T-helper 1 cell treated with Interleukin-12 subunit alpha and Interleukin-12 subunit beta and Interleukin-4 antibody, amounts not matched to agents 30 ng/mL and 1 ng/mL, for 36 hours (primary cell): ENCODE measurements around the gene PKD2. TPM values are rescaled to one million over a fixed set of nuclear protein-coding genes. Genes with fewer than 3 reads are reported as not detected.
"Not testable (repeated sequence)": the region's sequence is repeated elsewhere in the genome, so short reads cannot be mapped to it uniquely, and the experiment has no call there.

Experiments used
- intact Hi-C: fragments of 100-400 bp; cut with micrococcal nuclease; formaldehyde crosslinking; loops from one replicate; pipeline ENCODE4 v1.15.1; 2024
- total RNA-seq: library from RNA; stranded (reverse); gene quantifications from 2 replicates; pipeline ENCODE4 v1.2.3, GENCODE V29; 2022

The PKD2 gene
- total RNA-seq, 1 donor from 2014 or later = 12.6 TPM

DNA sequence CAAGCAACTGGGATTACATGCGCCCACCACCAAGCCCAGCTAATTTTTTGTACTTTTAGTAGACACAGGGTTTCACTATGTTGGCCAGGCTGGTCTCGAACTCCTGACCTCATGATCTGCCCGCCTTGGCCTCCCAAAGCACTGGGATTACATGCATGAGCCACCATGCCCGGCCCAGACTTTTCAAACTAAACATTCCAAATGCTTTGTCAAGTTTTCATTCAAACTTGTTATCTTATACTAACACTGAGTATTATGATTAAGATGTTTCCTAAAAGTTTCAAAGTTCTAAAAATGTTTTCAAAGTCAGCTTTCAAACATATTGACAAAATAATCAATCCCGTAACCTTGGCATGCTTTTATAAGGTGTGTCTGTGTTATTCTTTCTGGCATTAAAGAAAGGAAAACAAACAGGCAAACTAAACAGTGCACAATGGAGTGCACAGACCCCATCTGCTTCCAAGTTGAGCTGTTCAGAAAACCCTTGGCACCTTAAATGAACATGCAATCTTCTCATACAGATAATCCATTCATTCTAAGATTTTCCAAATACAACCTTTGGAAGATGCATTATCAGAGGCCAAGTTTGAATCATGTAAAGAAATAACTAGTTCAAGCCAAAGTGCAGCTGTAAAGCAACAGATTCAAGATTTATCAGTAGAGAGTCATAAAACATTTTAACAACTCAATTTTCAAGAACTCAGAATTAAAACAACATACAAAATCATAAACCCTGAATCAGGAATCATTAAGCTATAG lies 101.9 kb downstream of the PKD2 start:
- intact Hi-C loops = no loop called here

DNA sequence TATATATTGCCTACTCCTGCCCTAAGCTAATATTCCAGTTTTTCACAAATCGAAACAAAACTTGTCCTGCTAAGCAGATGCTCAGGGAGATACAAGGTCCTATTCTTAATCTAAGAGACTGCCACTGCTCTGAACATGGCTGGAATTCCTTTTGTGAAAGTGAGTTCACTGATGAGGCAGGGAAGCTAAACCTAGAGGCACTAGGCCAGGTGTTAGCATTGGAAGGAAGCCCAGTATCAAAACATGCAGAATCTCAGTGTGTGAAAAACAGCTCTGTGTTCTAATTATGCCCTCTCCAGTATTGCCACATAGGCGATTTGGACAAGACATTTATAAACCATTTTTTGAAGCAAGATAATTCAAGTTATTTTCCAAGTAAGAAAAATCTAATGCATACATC lies 103.4 kb downstream of the PKD2 start:
- intact Hi-C loops = no loop called here

DNA sequence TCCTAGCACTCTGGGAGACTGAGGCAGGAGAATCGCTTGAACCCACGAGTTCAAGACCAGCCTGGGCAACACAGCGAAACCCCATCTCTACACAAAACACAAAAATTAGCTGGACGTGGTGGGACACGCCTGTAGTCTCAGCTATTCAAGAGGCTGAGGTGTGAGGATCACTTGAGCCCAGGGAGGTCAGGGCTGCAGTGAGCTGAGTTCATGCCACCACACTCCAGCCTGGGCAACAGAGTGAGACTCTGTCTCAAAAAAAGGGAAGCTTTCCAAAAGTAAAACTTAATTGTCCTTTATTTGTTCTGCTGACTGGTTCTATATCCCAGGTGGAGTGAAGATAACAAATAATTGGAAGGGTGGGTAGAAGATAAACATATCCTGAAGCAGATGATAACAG lies 105.4 kb downstream of the PKD2 start:
- intact Hi-C loops = no loop called here

DNA sequence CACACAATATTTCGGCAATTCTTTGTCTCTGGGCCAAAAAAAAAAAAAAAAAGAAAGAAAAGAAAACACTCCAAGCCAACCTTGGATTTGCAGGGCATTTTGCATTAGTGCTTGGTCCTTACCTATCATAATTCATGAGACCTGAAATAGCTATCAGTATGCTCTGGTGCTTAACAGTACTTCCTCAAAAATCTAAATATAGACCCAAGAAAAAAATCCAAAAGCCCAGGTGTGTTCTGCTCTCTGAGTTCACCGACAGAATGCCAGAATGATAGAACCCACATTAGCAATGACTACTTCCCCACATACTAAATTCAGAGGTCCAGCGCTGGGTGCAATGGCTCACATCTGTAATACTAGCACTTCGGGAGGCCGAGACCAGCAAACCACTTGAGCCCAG lies 108.2 kb downstream of the PKD2 start:
- intact Hi-C loops = no loop called here

DNA sequence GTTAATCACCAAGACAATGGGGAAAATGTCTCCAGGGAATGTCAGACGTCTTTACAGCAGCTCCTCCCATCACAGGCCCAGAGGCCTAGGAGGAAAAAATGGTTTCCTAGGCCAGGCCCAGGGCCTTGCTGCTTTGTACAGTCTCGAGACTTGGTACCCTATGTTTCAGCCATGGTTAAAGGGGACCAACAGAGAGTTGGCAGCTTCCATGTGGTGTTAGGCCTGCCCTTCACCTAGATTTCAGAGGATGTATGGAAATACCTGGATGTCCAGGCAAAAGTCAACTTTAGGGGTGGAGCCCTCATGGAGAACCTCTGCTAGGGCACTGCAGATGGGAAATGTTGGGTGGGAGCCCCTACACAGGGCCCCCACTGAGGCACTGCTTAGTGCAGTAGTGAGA lies 112.5 kb downstream of the PKD2 start:
- intact Hi-C loops = no loop called here

DNA sequence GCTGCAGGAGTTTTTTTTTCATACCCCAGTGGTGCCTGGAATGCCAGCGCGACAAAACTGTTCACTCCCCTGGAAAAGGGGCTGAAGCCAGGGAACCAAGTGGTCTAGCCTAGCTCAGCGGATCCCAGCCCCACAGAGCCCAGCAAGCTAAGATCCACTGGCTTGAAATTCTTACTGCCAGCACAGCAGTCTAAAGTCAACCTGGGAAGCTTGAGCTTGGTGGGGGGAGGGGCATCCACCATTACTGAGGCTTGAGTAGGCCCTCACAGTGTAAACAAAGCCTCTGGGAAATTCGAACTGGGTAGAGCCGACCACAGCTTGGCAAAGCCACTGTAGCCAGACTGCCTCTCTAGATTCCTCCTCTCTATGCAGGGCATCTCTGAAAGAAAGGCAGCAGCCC lies 114.8 kb downstream of the PKD2 start:
- intact Hi-C loops = not testable (repeated sequence)

Other genes with a start within 250 kb of the PKD2 start
- not detected in 2 replicates for gene IBSP, start 208.1 kb upstream of the PKD2 start, total RNA-seq
- not detected in 2 replicates for gene MEPE, start 174.7 kb upstream of the PKD2 start, total RNA-seq
- 0.63 and 1.3 TPM in 2 replicates for gene SPP1, start 31.9 kb upstream of the PKD2 start, total RNA-seq
- 0.68 and 0.74 TPM in 2 replicates for gene ABCG2, start 151.0 kb downstream of the PKD2 start, total RNA-seq